Measurements from ENCODE around the gene PRSS16.

The PRSS16 gene

DNA sequence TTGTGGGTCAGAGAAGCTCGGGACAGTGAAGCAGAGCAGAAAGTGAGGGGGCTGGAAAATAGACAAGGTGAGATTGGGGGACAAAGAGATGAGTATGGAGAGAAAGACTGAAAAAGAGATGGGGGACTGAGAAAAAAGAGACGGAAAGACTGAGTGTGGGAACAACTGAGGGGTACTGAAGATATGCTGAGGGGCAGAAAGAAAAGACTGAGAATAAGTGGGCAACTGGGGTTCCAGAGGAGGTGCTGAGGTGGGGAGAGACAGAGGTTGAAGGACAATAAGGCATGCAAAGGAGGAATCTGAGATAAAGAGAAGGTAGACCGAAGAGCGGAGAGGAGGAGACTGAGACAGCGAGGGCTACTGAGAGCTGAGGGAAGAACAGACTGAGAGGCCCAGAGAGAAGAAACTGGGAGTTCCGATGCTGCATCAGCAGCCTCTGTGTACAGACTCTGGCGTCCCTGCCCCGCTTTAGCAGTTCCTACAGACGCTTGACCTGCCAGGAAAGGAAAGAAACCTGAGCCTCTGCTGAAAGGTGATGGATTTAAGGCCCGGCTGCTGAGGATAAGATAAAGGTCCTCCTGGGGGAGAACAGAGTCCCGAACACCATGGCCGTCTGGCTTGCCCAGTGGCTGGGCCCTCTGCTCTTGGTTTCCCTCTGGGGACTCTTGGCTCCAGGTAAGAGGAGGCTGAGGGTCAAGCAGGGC, at the start of gene PRSS16:
Gene PRSS16 (plus strand): TSS at position 569 of the 704 bp plus-strand sequence. CDS start 37 bp downstream, at position 606.
- no peaks in the 10 kb centered on the region for H3K79me2 ChIP-seq (ENCODE audit: low read length)
- H3K4me2 ChIP-seq (ENCODE audit: low read length) = no peak within 1 kb of the TSS
- H3K4me3 ChIP-seq (ENCODE audit: low read length) = no peak within 1 kb of the TSS
- H3K9me3 ChIP-seq (ENCODE audit: insufficient read depth, low read length) = no peaks in the 10 kb centered on the region
- peaks cover 8% of the 10 kb centered on the region for H3K4me1 ChIP-seq (ENCODE audit: low read length)
- TF ChIP-seq EZH2phosphoT487 (IDR thresholded peaks at IDR 0.05; ENCODE audit: low read depth) = no peak
- TF ChIP-seq, protein P1, sequence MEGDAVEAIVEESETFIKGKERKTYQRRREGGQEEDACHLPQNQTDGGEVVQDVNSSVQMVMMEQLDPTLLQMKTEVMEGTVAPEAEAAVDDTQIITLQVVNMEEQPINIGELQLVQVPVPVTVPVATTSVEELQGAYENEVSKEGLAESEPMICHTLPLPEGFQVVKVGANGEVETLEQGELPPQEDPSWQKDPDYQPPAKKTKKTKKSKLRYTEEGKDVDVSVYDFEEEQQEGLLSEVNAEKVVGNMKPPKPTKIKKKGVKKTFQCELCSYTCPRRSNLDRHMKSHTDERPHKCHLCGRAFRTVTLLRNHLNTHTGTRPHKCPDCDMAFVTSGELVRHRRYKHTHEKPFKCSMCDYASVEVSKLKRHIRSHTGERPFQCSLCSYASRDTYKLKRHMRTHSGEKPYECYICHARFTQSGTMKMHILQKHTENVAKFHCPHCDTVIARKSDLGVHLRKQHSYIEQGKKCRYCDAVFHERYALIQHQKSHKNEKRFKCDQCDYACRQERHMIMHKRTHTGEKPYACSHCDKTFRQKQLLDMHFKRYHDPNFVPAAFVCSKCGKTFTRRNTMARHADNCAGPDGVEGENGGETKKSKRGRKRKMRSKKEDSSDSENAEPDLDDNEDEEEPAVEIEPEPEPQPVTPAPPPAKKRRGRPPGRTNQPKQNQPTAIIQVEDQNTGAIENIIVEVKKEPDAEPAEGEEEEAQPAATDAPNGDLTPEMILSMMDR (IDR thresholded peaks at IDR 0.05; ENCODE audit: low read depth, low read length) = no peak
- H3K27me3 ChIP-seq (ENCODE audit: low read depth, low read length) = no peaks in the 10 kb centered on the region
- H4K20me1 ChIP-seq (ENCODE audit: insufficient read depth, low read length) = no peaks in the 10 kb centered on the region
- H2AFZ ChIP-seq (ENCODE audit: low read depth, low read length) = no peak within 1 kb of the TSS
- no peak within 1 kb of the TSS for H3K27ac ChIP-seq (ENCODE audit: low read length)
- no peak within 1 kb of the TSS for H3K9ac ChIP-seq (ENCODE audit: low read length)
- H3K36me3 ChIP-seq (replicated peaks; ENCODE audit: low read depth, low read length) = no peaks in the 10 kb centered on the region

DNA sequence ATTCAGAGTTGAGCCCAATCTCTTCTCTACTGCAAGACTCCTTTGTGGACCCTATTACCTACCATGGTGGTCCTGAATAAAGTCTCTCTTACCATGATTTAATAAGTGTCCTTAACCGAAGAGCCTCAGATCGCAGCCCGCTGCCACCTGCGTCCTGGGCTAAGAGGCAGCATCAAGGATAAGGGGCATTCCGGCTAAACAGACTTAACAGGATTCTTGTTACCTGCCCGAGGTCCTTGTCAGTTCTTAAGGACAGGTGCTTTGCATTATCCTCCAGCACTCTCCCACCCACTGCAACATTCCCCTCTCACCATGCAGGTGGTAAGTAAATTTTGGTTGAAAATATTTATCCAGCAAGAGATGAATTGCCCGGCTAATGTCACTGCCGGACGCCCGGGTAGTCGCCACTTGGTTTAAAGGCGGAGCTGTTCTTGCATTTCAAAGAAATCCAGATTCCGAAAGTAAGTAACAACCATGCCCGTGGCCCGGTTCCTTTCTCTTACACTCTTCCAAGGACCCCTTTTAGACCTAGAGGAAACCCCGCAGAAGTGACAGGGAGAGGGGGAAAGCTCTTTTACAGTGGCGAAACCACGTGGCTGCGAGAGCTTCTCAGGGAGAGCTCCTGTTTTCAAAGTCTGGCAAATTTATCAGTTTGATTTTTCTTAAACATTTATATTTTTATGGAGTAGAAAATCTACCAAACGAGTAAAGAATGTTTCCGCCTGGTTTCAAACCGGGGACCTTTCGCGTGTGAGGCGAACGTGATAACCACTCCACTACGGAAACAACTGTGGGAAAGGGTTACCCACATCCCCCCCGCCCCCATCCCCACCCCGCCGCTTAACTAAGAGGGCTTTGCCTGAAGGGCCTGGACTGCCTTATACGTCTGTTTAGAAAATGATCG, 41.9 kb upstream of the PRSS16 start:
- no peaks in the 10 kb centered on the region for H3K9me3 ChIP-seq (ENCODE audit: insufficient read depth, low read length)
- no peak overlapping the region for H3K4me3 ChIP-seq (ENCODE audit: low read length)
- TF ChIP-seq EZH2phosphoT487 (IDR thresholded peaks at IDR 0.05; ENCODE audit: low read depth) = no peak
- TF ChIP-seq, protein P1 (IDR thresholded peaks at IDR 0.05; ENCODE audit: low read depth, low read length) = no peak
- no peaks in the 10 kb centered on the region for H4K20me1 ChIP-seq (ENCODE audit: insufficient read depth, low read length)
- H3K4me1 ChIP-seq (ENCODE audit: low read length) = no peaks in the 10 kb centered on the region
- H3K36me3 ChIP-seq (replicated peaks; ENCODE audit: low read depth, low read length) = no peaks in the 10 kb centered on the region
- H3K79me2 ChIP-seq (ENCODE audit: low read length) = no peaks in the 10 kb centered on the region
- no peak overlapping the region for H2AFZ ChIP-seq (ENCODE audit: low read depth, low read length)
- H3K27ac ChIP-seq (ENCODE audit: low read length) = no peak overlapping the region
- no peak overlapping the region for H3K4me2 ChIP-seq (ENCODE audit: low read length)
- H3K27me3 ChIP-seq (ENCODE audit: low read depth, low read length) = no peaks in the 10 kb centered on the region
- H3K9ac ChIP-seq (ENCODE audit: low read length) = no peak overlapping the region

DNA sequence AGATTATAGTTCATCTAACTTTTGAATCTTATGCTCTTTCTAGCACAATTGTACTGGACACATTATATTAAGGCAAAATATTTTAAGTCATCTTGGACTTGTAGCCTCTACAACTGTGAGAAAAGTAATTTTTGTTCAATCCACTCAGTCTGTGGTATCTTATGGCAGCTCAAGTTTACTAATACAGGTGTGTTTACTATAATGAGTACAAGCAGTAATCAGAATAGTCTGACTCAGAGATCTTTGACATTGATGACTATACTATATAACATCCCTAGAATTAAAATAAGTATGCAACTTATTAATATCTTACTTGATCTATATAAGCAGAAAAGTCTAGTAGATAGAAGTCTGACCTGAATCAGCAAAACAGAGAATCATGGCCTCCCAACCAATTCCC, 40.7 kb upstream of the PRSS16 start:
- TF ChIP-seq, protein P1 (IDR thresholded peaks at IDR 0.05; ENCODE audit: low read depth, low read length) = no peak
- TF ChIP-seq EZH2phosphoT487 (IDR thresholded peaks at IDR 0.05; ENCODE audit: low read depth) = no peak
- Histone ChIP-seq H3K9ac (ENCODE audit: low read length) (no peak overlapping the region), H3K27me3 (ENCODE audit: low read depth, low read length) (no peaks in the 10 kb centered on the region), H3K27ac (ENCODE audit: low read length) (no peak overlapping the region), H3K79me2 (ENCODE audit: low read length) (no peaks in the 10 kb centered on the region), H3K9me3 (ENCODE audit: insufficient read depth, low read length) (no peaks in the 10 kb centered on the region), H3K4me3 (ENCODE audit: low read length) (no peak overlapping the region), H3K4me1 (ENCODE audit: low read length) (no peaks in the 10 kb centered on the region), H2AFZ (ENCODE audit: low read depth, low read length) (no peak overlapping the region), H4K20me1 (ENCODE audit: insufficient read depth, low read length) (no peaks in the 10 kb centered on the region), H3K4me2 (ENCODE audit: low read length) (no peak overlapping the region), H3K36me3 (replicated peaks; ENCODE audit: low read depth, low read length) (no peaks in the 10 kb centered on the region)

DNA sequence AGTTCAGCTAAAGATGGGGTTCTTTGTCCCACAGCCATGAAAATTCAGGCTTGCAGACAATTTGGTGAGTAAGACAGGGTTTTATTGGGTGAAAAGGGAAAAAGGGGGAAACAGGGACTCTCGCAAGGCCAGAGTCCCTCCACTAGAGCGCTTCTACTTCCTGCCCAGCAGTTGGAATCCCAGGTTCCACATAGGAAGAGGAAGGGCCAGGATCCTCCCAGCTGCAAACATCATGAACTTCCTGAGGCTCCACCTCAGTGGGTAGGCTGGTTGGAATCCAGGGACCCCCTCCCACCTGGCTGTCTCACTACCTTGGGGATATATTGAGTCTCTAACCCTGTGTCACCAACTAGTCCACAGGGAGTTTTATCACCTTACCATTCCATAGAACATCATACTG, 39.5 kb upstream of the PRSS16 start:
- Histone ChIP-seq H3K9me3 (ENCODE audit: insufficient read depth, low read length) (no peaks in the 10 kb centered on the region), H4K20me1 (ENCODE audit: insufficient read depth, low read length) (no peaks in the 10 kb centered on the region), H3K36me3 (replicated peaks; ENCODE audit: low read depth, low read length) (no peaks in the 10 kb centered on the region), H3K4me1 (ENCODE audit: low read length) (no peaks in the 10 kb centered on the region), H3K4me3 (ENCODE audit: low read length) (no peak overlapping the region), H3K79me2 (ENCODE audit: low read length) (no peaks in the 10 kb centered on the region), H3K27ac (ENCODE audit: low read length) (no peak overlapping the region), H2AFZ (ENCODE audit: low read depth, low read length) (no peak overlapping the region), H3K9ac (ENCODE audit: low read length) (no peak overlapping the region), H3K4me2 (ENCODE audit: low read length) (no peak overlapping the region), H3K27me3 (ENCODE audit: low read depth, low read length) (no peaks in the 10 kb centered on the region)
- TF ChIP-seq EZH2phosphoT487 (IDR thresholded peaks at IDR 0.05; ENCODE audit: low read depth) = no peak
- TF ChIP-seq, protein P1 (IDR thresholded peaks at IDR 0.05; ENCODE audit: low read depth, low read length) = no peak
